ENCODE results near the gene TTN. TPM values are rescaled to one million over a fixed set of nuclear protein-coding genes. Genes with fewer than 3 reads are reported as not detected.
A peak's percentile ranks its signal among the peaks of the same experiment; 100 is the strongest.

The TTN gene
- total and polyA plus RNA-seq, 10 of the 15 experiments (the other 5 are each of a cell fraction or from before 2014, with no cell fraction given), result 0.15 to 9.0 (median 1.8) TPM

GRCh38 chr2:178733975-178734374 is 73.2 kb downstream of the TTN start (continued):
- TF ChIP-seq WRNIP1 (IDR thresholded peaks at IDR 0.05; ENCODE audit: borderline replicate concordance, low read depth, low read length), result no peak
- TF ChIP-seq RCOR1 (conservative IDR thresholded peaks at IDR 0.05; ENCODE audit: low read depth, low read length), result no peak
- TF ChIP-seq CREB1 (IDR thresholded peaks at IDR 0.05; ENCODE audit: low read depth), result no peak

GRCh38 chr2:178732913-178733312 is 74.3 kb downstream of the TTN start:
- Histone ChIP-seq H3K27ac (ENCODE audit: control insufficient read depth, insufficient read depth) (no peak overlapping the region), H3K4me3 (no peak overlapping the region), H3K9ac (ENCODE audit: control insufficient read depth, insufficient read depth, low read length) (no peak overlapping the region), H3K79me2 (ENCODE audit: control insufficient read depth, insufficient read depth, low read length) (no peaks in the 10 kb centered on the region), H4K20me1 (ENCODE audit: control insufficient read depth, insufficient read depth) (no peaks in the 10 kb centered on the region), H3K4me2 (ENCODE audit: control insufficient read depth, insufficient read depth) (no peak overlapping the region), H3K4me1 (ENCODE audit: control insufficient read depth, insufficient read depth, low read length) (no peaks in the 10 kb centered on the region), H2AFZ (ENCODE audit: control insufficient read depth, low read depth, low read length) (no peak overlapping the region), H3K27me3 (replicated peaks in 1 of 2; ENCODE audit: control insufficient read depth in 2 of 2, insufficient read depth in 2 of 2, low read length in 1 of 2) (no peaks in the 10 kb centered on the region), H3K9me3 (replicated peaks; ENCODE audit: control insufficient read depth, insufficient read depth, low read length) (no peaks in the 10 kb centered on the region), H3K36me3 (ENCODE audit: control insufficient read depth in 2 of 2, insufficient read depth in 2 of 2, low read length in 1 of 2) (no peaks in the 10 kb centered on the region)
- FAIRE-seq (peak; percentile 13), ATAC-seq (no peak), DNase-seq (ENCODE audit: low read depth, low spot score) (no peak)
- BruUV-seq (replicated peaks), result no TSS peak
- ChIA-PET POLR2A (no interaction called here), SMC1A (ENCODE audit: uncharacterized antibody, unreplicated experiment) (no interaction called here), CTCF (interaction anchor here (1.1 kb wide), 1 partner anchor 29 kb away, joined by 4 read pairs; no protein-coding TSS in a partner anchor), RAD21 (ENCODE audit: unreplicated experiment) (no interaction called here)
- TF ChIP-seq FOXM1 (IDR thresholded peaks at IDR 0.05; ENCODE audit: low read depth, low read length), result no peak
- no peak for TF ChIP-seq FOS (IDR thresholded peaks at IDR 0.05; ENCODE audit: borderline replicate concordance, extremely low read depth, insufficient read length)
- no peak for TF ChIP-seq JUNB (IDR thresholded peaks at IDR 0.05)
- TF ChIP-seq ZBTB11 (CRISPR knock-in tag; IDR thresholded peaks at IDR 0.05), result no peak
- no peak for TF ChIP-seq FOXK2 (IDR thresholded peaks at IDR 0.05)
- no peak for TF ChIP-seq ZNF207 (IDR thresholded peaks at IDR 0.05; ENCODE audit: borderline replicate concordance)
- TF ChIP-seq NFYA (IDR thresholded peaks at IDR 0.05; ENCODE audit: borderline replicate concordance, low read depth, low read length), result no peak
- TF ChIP-seq SREBF1 (IDR thresholded peaks at IDR 0.05; ENCODE audit: low read length), result no peak
- no peak for TF ChIP-seq PRDM15 (CRISPR knock-in tag; IDR thresholded peaks at IDR 0.05)
- TF ChIP-seq TAF1 (IDR thresholded peaks at IDR 0.05; ENCODE audit: borderline replicate concordance, low read depth, low read length), result no peak
- TF ChIP-seq JUND (IDR thresholded peaks at IDR 0.05; ENCODE audit: low read depth, low read length), result no peak
- no peak for TF ChIP-seq USF1 (IDR thresholded peaks at IDR 0.05; ENCODE audit: borderline replicate concordance, extremely low read length, insufficient read depth, low read depth, low read length)
- in situ Hi-C loops (cut with MboI), result no loop called here
- intact Hi-C loops (cut with micrococcal nuclease; ENCODE audit: unreplicated experiment), result no loop called here
- 58% methylated on average over 3 of the region's 3 CpGs for WGBS (ENCODE audit: insufficient coverage, insufficient replicate concordance, low lambda C conversion rate, missing lambda C conversion rate)

Measured in GM12878 (cell line).